COLO829 (cell line): ENCODE results near the gene MMP23B.
"Not testable (repeated sequence)": the region's sequence is repeated elsewhere in the genome, so short reads cannot be mapped to it uniquely, and the experiment has no call there.

ENCODE experiments used
- DNase-seq: peaks from one replicate; pipeline ENCODE4 v3.0.0; 2012; ENCODE audit warnings: low spot score

Gene MMP23B

GRCh38 chr1:1631782-1632420 lies at the start of gene MMP23B:
TSS of gene MMP23B (plus strand) at chr1:1632173. CDS start at chr1:1632219, 46 bp downstream.
- DNase-seq = no peak

GRCh38 chr1:1582585-1583346 lies 49.2 kb upstream of the MMP23B start:
- no peak for DNase-seq

- no peak for DNase-seq
Measured at GRCh38 chr1:1583347-1584010, 48.5 kb upstream of the MMP23B start.

- DNase-seq = no peak
Measured at GRCh38 chr1:1591452-1591851, 40.5 kb upstream of the MMP23B start.

GRCh38 chr1:1593834-1594601 lies 38.0 kb upstream of the MMP23B start:
- DNase-seq = no peak

- no peak for DNase-seq
Measured at GRCh38 chr1:1594602-1595260, 37.2 kb upstream of the MMP23B start.

- not testable (repeated sequence) for DNase-seq
Measured at GRCh38 chr1:1595341-1595740, 36.6 kb upstream of the MMP23B start.

GRCh38 chr1:1596493-1597274 lies 35.3 kb upstream of the MMP23B start:
- no peak for DNase-seq

- no peak for DNase-seq
Measured at GRCh38 chr1:1597275-1597930, 34.6 kb upstream of the MMP23B start.

GRCh38 chr1:1598051-1598719 lies 33.8 kb upstream of the MMP23B start:
- no peak for DNase-seq

GRCh38 chr1:1598720-1599029 lies 33.3 kb upstream of the MMP23B start:
- no peak for DNase-seq

GRCh38 chr1:1599030-1599934 lies 32.7 kb upstream of the MMP23B start:
- no peak for DNase-seq

- DNase-seq = no peak
Measured at GRCh38 chr1:1599935-1600860, 31.8 kb upstream of the MMP23B start, which contains the start of gene FNDC10. TSS of gene FNDC10 (minus strand) at chr1:1600135. CDS start at chr1:1600015, 120 bp downstream.

GRCh38 chr1:1600861-1601563 lies 31.0 kb upstream of the MMP23B start:
- DNase-seq = no peak

GRCh38 chr1:1601564-1602303 lies 30.2 kb upstream of the MMP23B start:
- no peak for DNase-seq

GRCh38 chr1:1602304-1602967 lies 29.5 kb upstream of the MMP23B start:
- DNase-seq = no peak
